Measurements from ENCODE around the gene HTATSF1.

DNA sequence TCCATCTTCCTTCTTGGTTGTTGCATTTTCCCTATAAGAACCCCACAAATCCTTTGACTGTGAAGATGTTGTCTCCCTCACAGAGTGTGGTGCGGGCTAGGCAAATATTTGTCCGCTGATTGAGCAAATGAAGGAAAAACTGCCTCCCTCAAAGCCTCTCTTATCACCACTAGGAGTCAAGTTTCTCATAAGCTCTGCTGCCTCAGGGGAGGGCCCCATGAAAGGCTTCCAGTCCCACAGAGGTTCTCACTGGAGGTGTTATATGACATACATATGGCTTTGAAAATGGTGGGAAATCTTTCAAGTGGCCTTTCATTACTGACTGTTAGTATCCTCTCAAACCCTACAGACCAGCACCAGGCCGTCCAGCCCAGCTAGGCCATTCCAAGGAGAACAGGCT is 43.9 kb downstream of the HTATSF1 start:
- no peak for TF ChIP-seq POLR2A (IDR thresholded peaks at IDR 0.05)
- TF ChIP-seq, protein P1, sequence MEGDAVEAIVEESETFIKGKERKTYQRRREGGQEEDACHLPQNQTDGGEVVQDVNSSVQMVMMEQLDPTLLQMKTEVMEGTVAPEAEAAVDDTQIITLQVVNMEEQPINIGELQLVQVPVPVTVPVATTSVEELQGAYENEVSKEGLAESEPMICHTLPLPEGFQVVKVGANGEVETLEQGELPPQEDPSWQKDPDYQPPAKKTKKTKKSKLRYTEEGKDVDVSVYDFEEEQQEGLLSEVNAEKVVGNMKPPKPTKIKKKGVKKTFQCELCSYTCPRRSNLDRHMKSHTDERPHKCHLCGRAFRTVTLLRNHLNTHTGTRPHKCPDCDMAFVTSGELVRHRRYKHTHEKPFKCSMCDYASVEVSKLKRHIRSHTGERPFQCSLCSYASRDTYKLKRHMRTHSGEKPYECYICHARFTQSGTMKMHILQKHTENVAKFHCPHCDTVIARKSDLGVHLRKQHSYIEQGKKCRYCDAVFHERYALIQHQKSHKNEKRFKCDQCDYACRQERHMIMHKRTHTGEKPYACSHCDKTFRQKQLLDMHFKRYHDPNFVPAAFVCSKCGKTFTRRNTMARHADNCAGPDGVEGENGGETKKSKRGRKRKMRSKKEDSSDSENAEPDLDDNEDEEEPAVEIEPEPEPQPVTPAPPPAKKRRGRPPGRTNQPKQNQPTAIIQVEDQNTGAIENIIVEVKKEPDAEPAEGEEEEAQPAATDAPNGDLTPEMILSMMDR (IDR thresholded peaks at IDR 0.05), result no peak

Data from thyroid gland (tissue), 4 donors.